ENCODE results near the gene ZNF680. TPM values are rescaled to one million over a fixed set of nuclear protein-coding genes. Genes with fewer than 3 reads are reported as not detected.
"Not testable (repeated sequence)": the region's sequence is repeated elsewhere in the genome, so short reads cannot be mapped to it uniquely, and the experiment has no call there.

ZNF680 gene
- total and polyA plus RNA-seq, 4 donors = 3.2 to 42.0 (median 7.8) TPM

GRCh38 chr7:64557601-64558322, 5.1 kb downstream of the ZNF680 start:
- peaks cover 0 to 9% (median 0%) of the 10 kb centered on the region in 4 donors for H3K9me3 ChIP-seq (ENCODE audit: control insufficient read depth in 4 of 4, insufficient read depth in 3 of 4, low read length in 3 of 4)
- H3K27me3 ChIP-seq (ENCODE audit: control insufficient read depth in 3 of 3, insufficient read depth in 3 of 3, low read length in 2 of 3) = no peaks in the 10 kb centered on the region
- TF ChIP-seq, protein P1, sequence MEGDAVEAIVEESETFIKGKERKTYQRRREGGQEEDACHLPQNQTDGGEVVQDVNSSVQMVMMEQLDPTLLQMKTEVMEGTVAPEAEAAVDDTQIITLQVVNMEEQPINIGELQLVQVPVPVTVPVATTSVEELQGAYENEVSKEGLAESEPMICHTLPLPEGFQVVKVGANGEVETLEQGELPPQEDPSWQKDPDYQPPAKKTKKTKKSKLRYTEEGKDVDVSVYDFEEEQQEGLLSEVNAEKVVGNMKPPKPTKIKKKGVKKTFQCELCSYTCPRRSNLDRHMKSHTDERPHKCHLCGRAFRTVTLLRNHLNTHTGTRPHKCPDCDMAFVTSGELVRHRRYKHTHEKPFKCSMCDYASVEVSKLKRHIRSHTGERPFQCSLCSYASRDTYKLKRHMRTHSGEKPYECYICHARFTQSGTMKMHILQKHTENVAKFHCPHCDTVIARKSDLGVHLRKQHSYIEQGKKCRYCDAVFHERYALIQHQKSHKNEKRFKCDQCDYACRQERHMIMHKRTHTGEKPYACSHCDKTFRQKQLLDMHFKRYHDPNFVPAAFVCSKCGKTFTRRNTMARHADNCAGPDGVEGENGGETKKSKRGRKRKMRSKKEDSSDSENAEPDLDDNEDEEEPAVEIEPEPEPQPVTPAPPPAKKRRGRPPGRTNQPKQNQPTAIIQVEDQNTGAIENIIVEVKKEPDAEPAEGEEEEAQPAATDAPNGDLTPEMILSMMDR (IDR thresholded peaks at IDR 0.05; ENCODE audit: control extremely low read depth, extremely low read depth) = no peak
- peak overlapping the region in 1 of 2 donors; percentile 69 for H3K27ac ChIP-seq (ENCODE audit: low read depth in 1 of 2, low read length in 1 of 2)
- H3K36me3 ChIP-seq (ENCODE audit: control insufficient read depth in 4 of 4, insufficient read depth in 4 of 4, low read length in 4 of 4) = no peaks in the 10 kb centered on the region
- whole genome bisulfite sequencing, 2 donors = 91 to 94% methylated on average over 8 of the region's 8 CpGs
- DNase-seq = no peak
- H3K9ac ChIP-seq (ENCODE audit: insufficient read depth in 1 of 2, low read length in 2 of 2) = no peak overlapping the region
- no peak for ATAC-seq (ENCODE audit: insufficient read depth, low FRiP score)
- H3K4me1 ChIP-seq (ENCODE audit: control insufficient read depth in 5 of 5, insufficient read depth in 5 of 5, low read length in 5 of 5) = peaks cover 0 to 3% (median 0%) of the 10 kb centered on the region in 5 donors
- no peak overlapping the region for H3K4me3 ChIP-seq

GRCh38 chr7:64555046-64555445, 7.8 kb downstream of the ZNF680 start:
- no peak for DNase-seq
- Histone ChIP-seq H3K4me1 (ENCODE audit: control insufficient read depth in 5 of 5, insufficient read depth in 5 of 5, low read length in 5 of 5) (peaks cover 0 to 14% (median 0%) of the 10 kb centered on the region in 5 donors), H3K36me3 (ENCODE audit: control insufficient read depth in 4 of 4, insufficient read depth in 4 of 4, low read length in 4 of 4) (peaks cover 0 to 2% (median 0%) of the 10 kb centered on the region in 4 donors), H3K9me3 (ENCODE audit: control insufficient read depth in 4 of 4, insufficient read depth in 3 of 4, low read length in 3 of 4) (peaks cover 0 to 11% (median 0%) of the 10 kb centered on the region in 4 donors), H3K27ac (ENCODE audit: low read depth in 1 of 2, low read length in 1 of 2) (peak overlapping the region in 1 of 2 donors; percentile 33), H3K9ac (ENCODE audit: insufficient read depth in 1 of 2, low read length in 2 of 2) (no peak overlapping the region), H3K27me3 (ENCODE audit: control insufficient read depth in 3 of 3, insufficient read depth in 3 of 3, low read length in 2 of 3) (no peaks in the 10 kb centered on the region), H3K4me3 (no peak overlapping the region)
- no peak for ATAC-seq (ENCODE audit: insufficient read depth, low FRiP score)
- TF ChIP-seq, protein P1 (IDR thresholded peaks at IDR 0.05; ENCODE audit: control extremely low read depth, extremely low read depth) = no peak

GRCh38 chr7:64554188-64554587, 8.7 kb downstream of the ZNF680 start:
- 90 to 91% methylated on average over 19 to 25 of the region's 28 CpGs for WGBS, 2 donors
- Histone ChIP-seq H3K27ac (ENCODE audit: low read depth in 1 of 2, low read length in 1 of 2) (peak overlapping the region in 1 of 2 donors; percentile 1), H3K4me1 (ENCODE audit: control insufficient read depth in 5 of 5, insufficient read depth in 5 of 5, low read length in 5 of 5) (peaks cover 0 to 14% (median 0%) of the 10 kb centered on the region in 5 donors), H3K9me3 (ENCODE audit: control insufficient read depth in 4 of 4, insufficient read depth in 3 of 4, low read length in 3 of 4) (peaks cover 0 to 11% (median 0%) of the 10 kb centered on the region in 4 donors)
- not testable (repeated sequence) for H3K4me3 ChIP-seq; H3K36me3 ChIP-seq (ENCODE audit: control insufficient read depth in 4 of 4, insufficient read depth in 4 of 4, low read length in 4 of 4); ATAC-seq (ENCODE audit: insufficient read depth, low FRiP score); DNase-seq; H3K9ac ChIP-seq (ENCODE audit: insufficient read depth in 1 of 2, low read length in 2 of 2); H3K27me3 ChIP-seq (ENCODE audit: control insufficient read depth in 3 of 3, insufficient read depth in 3 of 3, low read length in 2 of 3)

- Histone ChIP-seq H3K27ac (ENCODE audit: low read depth in 1 of 2, low read length in 1 of 2) (peak overlapping the region in 1 of 2 donors; percentile 51), H3K4me1 (ENCODE audit: control insufficient read depth in 5 of 5, insufficient read depth in 5 of 5, low read length in 5 of 5) (peaks cover 0 to 11% (median 0%) of the 10 kb centered on the region in 5 donors), H3K9me3 (ENCODE audit: control insufficient read depth in 4 of 4, insufficient read depth in 3 of 4, low read length in 3 of 4) (peaks cover 0 to 9% (median 0%) of the 10 kb centered on the region in 4 donors), H3K4me3 (no peak overlapping the region), H3K27me3 (ENCODE audit: control insufficient read depth in 3 of 3, insufficient read depth in 3 of 3, low read length in 2 of 3) (no peaks in the 10 kb centered on the region), H3K9ac (ENCODE audit: insufficient read depth in 1 of 2, low read length in 2 of 2) (no peak overlapping the region), H3K36me3 (ENCODE audit: control insufficient read depth in 4 of 4, insufficient read depth in 4 of 4, low read length in 4 of 4) (peaks cover 0 to 8% (median 4%) of the 10 kb centered on the region in 4 donors)
- 77 to 80% methylated on average over 6 of the region's 6 CpGs for WGBS, 2 donors
- no peak for ATAC-seq (ENCODE audit: insufficient read depth, low FRiP score)
- TF ChIP-seq, protein P1 (IDR thresholded peaks at IDR 0.05; ENCODE audit: control extremely low read depth, extremely low read depth) = no peak
- DNase-seq = no peak
These were observed 11.3 kb downstream of the ZNF680 start for GRCh38 chr7:64551375-64552142.
